ENCODE data around the gene IMMP2L.

IMMP2L gene

DNA sequence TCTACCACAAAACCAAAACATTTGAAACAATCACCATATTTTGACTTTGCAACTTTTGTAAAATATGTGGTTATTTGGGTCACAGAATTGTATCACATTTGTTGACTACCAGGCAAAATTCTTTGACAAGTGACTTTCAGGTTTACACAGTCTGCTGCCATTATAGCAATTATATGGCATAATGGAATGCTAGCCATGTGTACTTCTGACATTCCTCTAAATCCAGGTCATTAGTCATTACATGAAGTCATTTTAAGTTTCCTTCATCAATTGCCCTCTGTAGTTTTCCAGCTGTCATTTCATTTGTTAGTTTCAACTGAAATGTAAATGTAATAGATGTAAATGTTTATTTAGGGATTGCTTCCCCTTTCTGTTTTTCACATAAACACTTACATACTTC is 137.5 kb downstream of the IMMP2L start:
- TF ChIP-seq, protein P1, sequence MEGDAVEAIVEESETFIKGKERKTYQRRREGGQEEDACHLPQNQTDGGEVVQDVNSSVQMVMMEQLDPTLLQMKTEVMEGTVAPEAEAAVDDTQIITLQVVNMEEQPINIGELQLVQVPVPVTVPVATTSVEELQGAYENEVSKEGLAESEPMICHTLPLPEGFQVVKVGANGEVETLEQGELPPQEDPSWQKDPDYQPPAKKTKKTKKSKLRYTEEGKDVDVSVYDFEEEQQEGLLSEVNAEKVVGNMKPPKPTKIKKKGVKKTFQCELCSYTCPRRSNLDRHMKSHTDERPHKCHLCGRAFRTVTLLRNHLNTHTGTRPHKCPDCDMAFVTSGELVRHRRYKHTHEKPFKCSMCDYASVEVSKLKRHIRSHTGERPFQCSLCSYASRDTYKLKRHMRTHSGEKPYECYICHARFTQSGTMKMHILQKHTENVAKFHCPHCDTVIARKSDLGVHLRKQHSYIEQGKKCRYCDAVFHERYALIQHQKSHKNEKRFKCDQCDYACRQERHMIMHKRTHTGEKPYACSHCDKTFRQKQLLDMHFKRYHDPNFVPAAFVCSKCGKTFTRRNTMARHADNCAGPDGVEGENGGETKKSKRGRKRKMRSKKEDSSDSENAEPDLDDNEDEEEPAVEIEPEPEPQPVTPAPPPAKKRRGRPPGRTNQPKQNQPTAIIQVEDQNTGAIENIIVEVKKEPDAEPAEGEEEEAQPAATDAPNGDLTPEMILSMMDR (IDR thresholded peaks at IDR 0.05): no peak

DNA sequence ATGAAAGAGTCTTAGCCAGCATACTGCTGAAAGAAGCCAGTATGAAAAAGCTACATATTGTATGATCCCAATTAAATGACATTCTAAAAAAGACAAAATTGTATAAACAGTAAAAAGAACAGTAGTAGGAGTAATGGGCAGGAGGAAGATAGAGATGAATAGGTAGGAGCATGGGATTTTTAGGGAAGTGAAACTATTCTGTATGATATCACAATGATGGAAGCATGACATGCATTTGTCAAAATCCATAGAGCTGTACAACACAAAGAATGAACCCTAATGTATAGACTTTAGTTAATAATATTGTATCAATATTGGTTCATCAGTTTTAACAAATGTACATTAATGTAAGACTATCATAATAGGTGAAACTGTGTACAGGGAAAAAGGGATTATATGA is 147.9 kb downstream of the IMMP2L start:
- TF ChIP-seq, protein P1 (IDR thresholded peaks at IDR 0.05): no peak

DNA sequence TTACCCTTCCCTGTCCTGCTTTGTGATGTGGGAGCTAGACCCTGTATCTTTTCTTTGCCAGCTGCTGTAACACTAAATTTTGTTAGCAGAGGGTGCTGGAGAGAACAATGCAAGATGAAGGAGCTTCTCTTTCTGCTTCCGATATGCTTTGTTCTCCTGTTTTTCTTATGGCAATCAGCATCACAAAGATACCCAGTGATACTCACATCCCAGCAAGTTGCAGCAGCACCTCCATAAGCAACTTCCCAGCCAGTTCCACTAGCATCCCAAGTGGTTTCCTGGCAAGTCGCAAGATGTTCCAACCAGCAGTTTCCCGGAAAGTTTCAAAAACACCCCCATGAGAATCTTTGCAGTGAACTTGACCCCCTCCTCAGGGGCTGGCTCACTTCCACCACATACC is 148.6 kb downstream of the IMMP2L start:
- TF ChIP-seq, protein P1 (IDR thresholded peaks at IDR 0.05): no peak

DNA sequence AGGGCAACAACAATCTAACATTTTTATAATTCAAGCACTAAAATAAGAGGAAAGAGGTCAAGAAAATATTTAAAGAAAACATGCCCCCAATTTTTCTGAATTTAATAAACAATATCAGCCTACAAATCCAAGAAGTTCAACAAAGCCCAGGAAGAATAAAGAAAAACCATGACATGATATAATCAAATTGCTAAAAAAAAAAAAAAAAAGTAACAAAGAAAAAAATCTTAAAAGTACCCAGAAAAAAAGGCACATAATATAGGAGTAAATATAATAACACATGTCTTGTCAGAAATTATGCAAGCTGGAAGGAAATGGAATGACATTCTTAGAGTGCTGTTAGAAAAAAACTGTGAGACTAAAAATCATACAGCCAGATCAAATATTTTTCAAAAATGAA is 151.4 kb downstream of the IMMP2L start:
- TF ChIP-seq, protein P1 (IDR thresholded peaks at IDR 0.05): no peak

DNA sequence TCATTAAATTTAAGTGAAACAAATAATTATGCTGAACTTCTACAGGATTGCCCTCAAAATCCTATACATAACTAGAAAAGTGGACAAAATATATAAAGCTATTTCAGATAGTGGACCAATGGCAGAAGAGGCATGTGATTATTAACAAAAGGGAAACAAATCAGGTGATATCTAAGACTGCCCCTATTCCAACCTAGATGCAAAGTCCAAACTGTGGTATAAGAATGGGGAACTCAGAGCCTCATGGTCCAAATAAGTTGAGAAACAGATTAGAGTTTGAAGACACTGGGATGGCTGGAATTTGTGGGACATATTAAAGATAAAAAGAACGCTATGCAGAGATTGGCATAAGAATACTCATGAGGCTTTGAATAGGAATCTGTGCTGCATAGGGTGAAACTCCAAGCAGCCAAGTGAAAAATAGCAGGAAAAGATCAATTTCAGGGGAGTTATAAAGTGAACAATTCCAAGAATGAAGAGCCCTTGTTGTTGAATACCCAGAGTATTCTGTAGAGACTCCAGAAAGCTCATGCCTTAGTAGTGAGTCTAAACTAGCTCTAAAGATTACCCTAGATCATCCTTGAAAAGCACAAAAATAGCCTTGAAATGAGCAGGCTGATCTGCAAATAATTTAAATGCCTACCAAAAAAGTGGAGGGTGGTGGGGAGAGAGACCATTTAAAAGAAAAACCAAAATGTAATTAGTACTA is 152.4 kb downstream of the IMMP2L start:
- TF ChIP-seq, protein P1 (IDR thresholded peaks at IDR 0.05): no peak

GRCh38 chr7:111408724-111409123 is 153.6 kb downstream of the IMMP2L start:
- TF ChIP-seq, protein P1 (IDR thresholded peaks at IDR 0.05): no peak

DNA sequence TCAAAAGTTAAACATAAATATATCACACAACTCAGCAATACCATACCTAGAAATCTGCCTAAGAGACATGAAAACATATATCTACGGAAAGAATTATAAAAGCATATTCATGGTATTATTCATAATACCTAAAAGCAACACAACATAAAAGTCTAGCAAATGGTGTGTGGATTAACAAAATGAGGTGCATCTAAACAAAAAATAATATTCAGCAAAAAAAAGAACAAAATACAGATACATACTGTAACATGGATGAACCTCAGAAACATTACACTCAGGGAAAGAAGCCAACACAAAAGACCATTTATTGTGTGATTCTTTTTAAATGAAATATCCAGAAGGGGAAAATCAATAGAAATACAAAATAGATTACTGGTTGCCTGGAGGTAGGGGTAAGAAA is 155.0 kb downstream of the IMMP2L start:
- TF ChIP-seq, protein P1 (IDR thresholded peaks at IDR 0.05): no peak

- TF ChIP-seq, protein P1 (IDR thresholded peaks at IDR 0.05): no peak
Observed at GRCh38 chr7:111405621-111406020, 156.7 kb downstream of the IMMP2L start.
